Measurements from ENCODE around the gene CCN2. TPM values are rescaled to one million over a fixed set of nuclear protein-coding genes. Genes with fewer than 3 reads are reported as not detected.

The CCN2 gene
- polyA plus RNA-seq, 1 experiment = 326 TPM

DNA sequence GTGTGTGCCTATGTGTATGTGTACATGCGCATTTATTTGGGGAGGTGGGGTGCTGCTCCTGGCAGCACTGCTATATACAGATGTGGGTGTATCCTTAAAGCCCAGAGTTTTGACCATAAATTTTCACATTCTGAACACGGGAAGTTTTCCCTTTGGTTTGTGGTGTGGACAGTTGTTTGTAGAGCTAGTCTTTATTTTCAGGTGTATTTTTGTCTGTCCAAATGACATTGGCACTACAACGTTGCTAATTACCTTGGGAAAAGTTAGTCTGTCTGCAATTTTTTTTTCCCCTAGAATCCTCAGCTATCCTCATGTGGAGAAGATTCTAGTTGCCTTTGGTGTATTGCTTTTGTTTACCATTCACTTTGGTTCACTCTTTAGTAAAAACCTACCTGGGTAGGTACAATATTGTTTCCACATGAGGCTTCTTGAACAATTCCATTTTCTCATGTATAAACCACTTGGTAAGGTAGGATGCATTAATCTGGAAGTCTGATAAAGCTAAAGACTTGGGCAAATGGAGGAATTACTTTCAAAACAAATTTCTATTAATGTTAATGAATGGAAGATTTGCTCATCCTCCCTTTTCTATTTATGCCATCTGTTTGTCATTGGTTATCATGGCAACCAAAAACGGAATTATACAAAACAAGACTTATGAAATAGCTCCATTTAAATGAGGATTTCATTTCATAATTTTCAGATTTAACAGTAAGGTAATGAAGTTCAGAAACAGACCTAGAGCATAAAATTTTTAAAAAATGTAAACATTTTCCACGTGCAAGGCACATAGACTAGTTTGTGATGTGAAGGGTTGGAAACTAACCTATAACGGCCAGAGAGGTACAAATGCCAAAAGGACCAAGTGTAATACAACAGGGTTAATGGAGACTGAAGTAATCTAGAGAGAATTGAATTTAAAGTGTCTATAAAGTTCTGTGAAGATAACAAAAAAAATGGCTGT is 3.9 kb downstream of the CCN2 start:
- ChIA-PET CTCF (interaction anchor here (0.7 to 1.6 kb wide), 5 partner anchors 24 to 284 kb away, joined by 3 to 4 read pairs (median 3); no protein-coding TSS in a partner anchor), POLR2A (interaction anchor here (0.6 to 2.5 kb wide), 8 partner anchors 8 to 274 kb away, joined by 3 to 11 read pairs (median 5); no protein-coding TSS in a partner anchor)
- Histone ChIP-seq H3K4me3 (ENCODE audit: low read depth, low read length) (no peak overlapping the region; the same call in 1 of the 2 replicates), H3K36me3 (ENCODE audit: control insufficient read depth, insufficient read depth, low read length) (peaks cover 15% of the 10 kb centered on the region), H3K27me3 (ENCODE audit: control insufficient read depth, insufficient read depth, low read length) (no peaks in the 10 kb centered on the region)
- peak; percentile 86 for DNase-seq (ENCODE audit: low read depth)
- TF ChIP-seq CTCF (IDR thresholded peaks at IDR 0.05; ENCODE audit: insufficient read depth, low read depth, low read length) = no peak

DNA sequence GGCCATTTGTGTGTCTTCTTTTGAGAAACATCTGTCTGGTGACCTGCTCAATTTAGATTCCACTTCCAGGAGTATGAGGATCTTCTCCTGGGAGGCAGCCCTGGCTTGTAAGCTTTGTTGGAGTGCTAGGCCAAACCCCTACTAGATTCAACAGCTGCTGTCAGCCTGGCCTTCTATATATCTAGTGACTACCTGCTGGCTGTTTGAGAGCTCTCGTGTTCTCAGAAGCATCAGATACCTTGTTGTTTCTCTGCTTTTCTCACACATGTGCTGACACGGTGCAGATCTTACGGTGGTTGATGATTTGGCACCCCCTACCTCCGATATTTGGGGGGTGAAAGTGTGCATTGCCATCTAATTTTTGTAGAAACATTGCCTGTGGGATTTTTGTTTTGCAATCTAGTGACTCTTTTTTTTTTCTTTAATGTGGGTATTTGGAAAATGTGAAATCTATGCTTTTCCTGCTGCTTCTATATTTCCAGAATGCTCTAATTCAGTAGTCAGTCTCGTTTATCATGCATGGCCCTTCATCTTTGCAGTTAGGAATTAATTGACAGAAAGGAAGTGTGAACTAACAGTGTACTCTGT is 4.7 kb downstream of the CCN2 start:
- ChIA-PET CTCF (interaction anchor here (1.1 kb wide), 1 partner anchor 138 kb away, joined by 3 read pairs; no protein-coding TSS in a partner anchor), POLR2A (interaction anchor here (1.4 to 1.5 kb wide), 2 partner anchors 8 to 187 kb away, joined by 5 to 6 read pairs; no protein-coding TSS in a partner anchor)
- no peak overlapping the region for H3K4me3 ChIP-seq (ENCODE audit: low read depth, low read length)
- no peak for DNase-seq (ENCODE audit: low read depth)
- peaks cover 15% of the 10 kb centered on the region for H3K36me3 ChIP-seq (ENCODE audit: control insufficient read depth, insufficient read depth, low read length)
- H3K27me3 ChIP-seq (ENCODE audit: control insufficient read depth, insufficient read depth, low read length) = no peaks in the 10 kb centered on the region
- no peak for TF ChIP-seq CTCF (IDR thresholded peaks at IDR 0.05; ENCODE audit: insufficient read depth, low read depth, low read length)

DNA sequence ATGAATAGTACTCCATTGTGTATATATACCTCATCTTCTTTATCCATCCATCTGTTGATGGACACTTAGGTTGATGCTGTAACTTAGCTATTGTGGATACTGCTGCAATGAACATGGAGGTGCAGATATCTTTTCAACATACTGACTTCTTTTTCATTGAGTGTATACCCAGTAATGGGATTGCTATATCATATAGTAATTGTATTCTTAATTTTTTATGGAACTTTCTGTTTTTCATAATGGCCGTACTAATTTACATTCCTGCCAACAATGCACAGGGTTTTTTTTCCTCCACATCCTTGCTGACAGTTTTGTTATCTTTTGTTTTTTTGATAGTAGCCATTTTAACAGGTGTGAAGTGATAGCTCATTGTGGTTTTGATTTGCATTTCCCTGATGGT is 5.2 kb downstream of the CCN2 start:
- no peak overlapping the region for H3K4me3 ChIP-seq (ENCODE audit: low read depth, low read length)
- no peaks in the 10 kb centered on the region for H3K27me3 ChIP-seq (ENCODE audit: control insufficient read depth, insufficient read depth, low read length)
- CTCF ChIA-PET = no interaction called here
- DNase-seq (ENCODE audit: low read depth) = no peak
- no peak for TF ChIP-seq CTCF (IDR thresholded peaks at IDR 0.05; ENCODE audit: insufficient read depth, low read depth, low read length)
- POLR2A ChIA-PET = no interaction called here
- peaks cover 15% of the 10 kb centered on the region for H3K36me3 ChIP-seq (ENCODE audit: control insufficient read depth, insufficient read depth, low read length)

GRCh38 chr6:131937703-131938631 is 13.2 kb downstream of the CCN2 start:
- Histone ChIP-seq H3K27me3 (ENCODE audit: control insufficient read depth, insufficient read depth, low read length) (no peaks in the 10 kb centered on the region), H3K36me3 (ENCODE audit: control insufficient read depth, insufficient read depth, low read length) (no peaks in the 10 kb centered on the region), H3K4me3 (ENCODE audit: low read depth, low read length) (no peak overlapping the region)
- no peak for DNase-seq (ENCODE audit: low read depth)
- no peak for TF ChIP-seq CTCF (IDR thresholded peaks at IDR 0.05; ENCODE audit: insufficient read depth, low read depth, low read length)
- ChIA-PET POLR2A (interaction anchor here (0.7 to 2.0 kb wide), 3 partner anchors 9 to 13 kb away, joined by 4 to 6 read pairs (median 6); partner anchors contain the start of gene CCN2), CTCF (interaction anchor here (0.7 to 2.6 kb wide), 6 partner anchors 13 to 547 kb away, joined by 3 to 15 read pairs (median 4); no protein-coding TSS in a partner anchor)
